Measurements from ENCODE around the gene PTPN1. TPM values are rescaled to one million over a fixed set of nuclear protein-coding genes. Genes with fewer than 3 reads are reported as not detected.

Gene PTPN1
- total and polyA plus RNA-seq, 2 of the 4 experiments (the other 2 are of a cell fraction): 31.7 to 37.4 TPM

GRCh38 chr20:50548396-50548795, 38.2 kb downstream of the PTPN1 start:
- H4K5ac ChIP-seq (ENCODE audit: low read depth, low read length): no peak overlapping the region
- H3K9me1 ChIP-seq (ENCODE audit: insufficient read depth, low read length): peaks cover 33% of the 10 kb centered on the region
- H2BK15ac ChIP-seq (ENCODE audit: low read depth, low read length): no peak overlapping the region
- H4K20me1 ChIP-seq (ENCODE audit: insufficient read depth, low read length): peaks cover 21% of the 10 kb centered on the region; the same call in 1 of the 2 replicates
- H2BK20ac ChIP-seq (ENCODE audit: low read depth, low read length): no peak overlapping the region
- H2BK120ac ChIP-seq (ENCODE audit: low read depth, low read length): no peak overlapping the region
- intact Hi-C loops (cut with micrococcal nuclease) (no loop called here), in situ Hi-C loops (cut with MboI; ENCODE audit: low sequenced_read_pairs) (no loop called here), dilution Hi-C loops (cut with HindIII; ENCODE audit: low sequenced_read_pairs, unreplicated experiment) (no loop called here)
- H3K79me1 ChIP-seq (ENCODE audit: low read depth in 1 of 2, low read length in 2 of 2): peaks cover 59 to 88% of the 10 kb centered on the region in 2 experiments
- BruUV-seq (replicated peaks): no TSS peak
- H3K4me3 ChIP-seq (ENCODE audit: insufficient read depth, low read depth, low read length): no peak overlapping the region
- no peak overlapping the region for H4K8ac ChIP-seq (ENCODE audit: low read depth in 2 of 2, low read length in 2 of 2)
- H3K4me2 ChIP-seq (ENCODE audit: low read depth, low read length): no peak overlapping the region
- H2AK5ac ChIP-seq (ENCODE audit: low read depth, low read length): no peak overlapping the region
- peaks cover 15% of the 10 kb centered on the region for H3K4me1 ChIP-seq (ENCODE audit: control insufficient read depth, insufficient read depth, low read length)
- WGBS, 2 experiments (ENCODE audit: extremely low coverage in 2 of 2, insufficient read length in 1 of 2): no CpG with 5 or more reads among the region's 5 CpGs
- H4K91ac ChIP-seq (ENCODE audit: insufficient read depth, low read depth, low read length): 0 out of 2 replicates have a peak overlapping the region, but pooled peaks have one; percentile 2
- CTCF ChIA-PET: no interaction called here
- DNase-seq (no peak), ATAC-seq (ENCODE audit: low read depth) (no peak)
- H2AK9ac ChIP-seq (replicated peaks; ENCODE audit: low read depth, low read length, poor library complexity): no peak overlapping the region
- no peak overlapping the region for H2AFZ ChIP-seq (replicated peaks; ENCODE audit: low read length, poor library complexity)
- no peak for TF ChIP-seq RCOR1 (IDR thresholded peaks at IDR 0.05; ENCODE audit: insufficient replicate concordance, low read length)
- no peak for TF ChIP-seq CTCF (conservative IDR thresholded peaks at IDR 0.05; ENCODE audit: low read depth, low read length)
- TF ChIP-seq CEBPB (IDR thresholded peaks at IDR 0.05; ENCODE audit: low read depth, low read length): no peak
- no peak for TF ChIP-seq NFE2L2 (IDR thresholded peaks at IDR 0.05; ENCODE audit: low read depth, low read length)
- no peak for TF ChIP-seq CHD1 (IDR thresholded peaks at IDR 0.05; ENCODE audit: low read depth, low read length)
- no peak overlapping the region for H2BK5ac ChIP-seq (ENCODE audit: low read depth, low read length, poor library complexity, severe bottlenecking)
- no peak overlapping the region for H3K14ac ChIP-seq (replicated peaks; ENCODE audit: low read depth, low read length)
- no peak overlapping the region for H3K4ac ChIP-seq (ENCODE audit: low read depth, low read length)
- no peak overlapping the region for H3K23ac ChIP-seq (ENCODE audit: low read depth, low read length)
- H3K27ac ChIP-seq (ENCODE audit: insufficient read depth, low read length): no peak overlapping the region
- H3K18ac ChIP-seq (ENCODE audit: low read depth, low read length): no peak overlapping the region
- peaks cover 11% of the 10 kb centered on the region for H3K36me3 ChIP-seq (ENCODE audit: control insufficient read depth, insufficient read depth, low read length)
- H3K56ac ChIP-seq (ENCODE audit: extremely low read depth, insufficient read depth, low read length): no peak overlapping the region
- POLR2A ChIA-PET (ENCODE audit: unreplicated experiment): no interaction called here
- H3K9me3 ChIP-seq (ENCODE audit: control insufficient read depth, insufficient read depth, low read length): no peaks in the 10 kb centered on the region
- H3K27me3 ChIP-seq (ENCODE audit: control insufficient read depth, insufficient read depth, low read length): no peaks in the 10 kb centered on the region
- no peak overlapping the region for H3K9ac ChIP-seq (ENCODE audit: low read depth, low read length)
